Astrocyte (in vitro differentiated cells and primary cell): Measurements from ENCODE around the gene AGBL4. TPM values are rescaled to one million over a fixed set of nuclear protein-coding genes. Genes with fewer than 3 reads are reported as not detected.

Experiments
- DNase-seq: peaks from one replicate; pipeline ENCODE4 v3.0.0-alpha.2; 2010; ENCODE audit warnings: low read depth
- FAIRE-seq: peaks from 2 replicates; lab custom pipeline; 2011; peaks lifted over from hg19 to GRCh38; lab: Jason Lieb, UNC
- H2AFZ ChIP-seq: 2 replicates; pipeline ENCODE4 v1.6.0; 2012; ENCODE audit warnings: low read depth, low read length, inconsistent platforms
- H3K27ac ChIP-seq: 2 replicates; pipeline ENCODE4 v1.5.1; 2011; ENCODE audit warnings: low read depth, low read length, inconsistent platforms
- H3K27me3 ChIP-seq: 2 replicates; pipeline ENCODE4 v1.6.0; 2011; ENCODE audit warnings: low read length, inconsistent platforms; ENCODE audit not compliant: insufficient read depth
- H3K36me3 ChIP-seq: 2 replicates; pipeline ENCODE4 v1.5.1; 2011; ENCODE audit warnings: low read length, inconsistent platforms; ENCODE audit not compliant: insufficient read depth
- H3K4me1 ChIP-seq: 2 replicates; pipeline ENCODE4 v1.5.1; 2011; ENCODE audit warnings: low read length, inconsistent platforms; ENCODE audit not compliant: insufficient read depth
- H3K4me2 ChIP-seq: 2 replicates; pipeline ENCODE4 v1.6.0; 2012; ENCODE audit warnings: low read length, inconsistent platforms
- H3K4me3 ChIP-seq: 2 replicates; pipeline ENCODE4 v1.5.1; 2011; ENCODE audit warnings: low read depth, mild to moderate bottlenecking, low read length, inconsistent platforms; ENCODE audit not compliant: insufficient read depth
- H3K79me2 ChIP-seq: 2 replicates; pipeline ENCODE4 v1.6.0; 2012; ENCODE audit warnings: mild to moderate bottlenecking, low read length, inconsistent platforms; ENCODE audit not compliant: insufficient read depth
- H3K9ac ChIP-seq: 2 replicates; pipeline ENCODE4 v1.6.0; 2012; ENCODE audit warnings: mild to moderate bottlenecking, low read length, inconsistent platforms
- H3K9me3 ChIP-seq: 2 replicates; pipeline ENCODE4 v1.5.1; 2012; ENCODE audit warnings: low read depth, mild to moderate bottlenecking, low read length, inconsistent platforms; ENCODE audit not compliant: insufficient read depth
- H4K20me1 ChIP-seq: 2 replicates; pipeline ENCODE4 v1.6.0; 2012; ENCODE audit warnings: low read length, inconsistent platforms; ENCODE audit not compliant: insufficient read depth
- H3K27ac Mint-ChIP-seq: one replicate; pipeline ENCODE4 v1.8.0; 2021; ENCODE audit warnings: mild to moderate bottlenecking, mixed read lengths; ENCODE audit not compliant: unreplicated experiment
- H3K27me3 Mint-ChIP-seq: one replicate; pipeline ENCODE4 v1.8.0; 2021; ENCODE audit warnings: low read depth, mixed read lengths; ENCODE audit not compliant: unreplicated experiment
- H3K36me3 Mint-ChIP-seq: one replicate; pipeline ENCODE4 v1.8.0; 2021; ENCODE audit warnings: low read depth, mixed read lengths; ENCODE audit not compliant: unreplicated experiment
- H3K4me1 Mint-ChIP-seq: one replicate; pipeline ENCODE4 v1.8.0; 2021; ENCODE audit warnings: low read depth, mixed read lengths; ENCODE audit not compliant: unreplicated experiment
- H3K4me3 Mint-ChIP-seq: one replicate; pipeline ENCODE4 v1.8.0; 2021; ENCODE audit warnings: mild to moderate bottlenecking, moderate library complexity, mixed read lengths; ENCODE audit not compliant: unreplicated experiment
- H3K9me3 Mint-ChIP-seq: one replicate; pipeline ENCODE4 v1.8.0; 2021; ENCODE audit warnings: mild to moderate bottlenecking, mixed read lengths; ENCODE audit not compliant: unreplicated experiment
- EZH2 ChIP-seq: IDR thresholded peaks from 2 replicates; pipeline ENCODE4 v1.6.1; 2012; ENCODE audit warnings: mild to moderate bottlenecking, low read length, inconsistent platforms; ENCODE audit not compliant: insufficient read depth
- total RNA-seq: library from RNA; stranded (reverse); gene quantifications from 2 replicates; pipeline ENCODE4 v1.2.1, GENCODE V29; 2021
- TF ChIP-seq, protein P1 (sequence below): IDR thresholded peaks from 2 replicates; pipeline ENCODE4 v1.5.1; 2011; ENCODE audit warnings: low read depth, mild to moderate bottlenecking, inconsistent platforms, low read length, moderate library complexity; ENCODE audit not compliant: insufficient read depth

Gene AGBL4
- total RNA-seq, 1 donor from 2014 or later = not detected

DNA sequence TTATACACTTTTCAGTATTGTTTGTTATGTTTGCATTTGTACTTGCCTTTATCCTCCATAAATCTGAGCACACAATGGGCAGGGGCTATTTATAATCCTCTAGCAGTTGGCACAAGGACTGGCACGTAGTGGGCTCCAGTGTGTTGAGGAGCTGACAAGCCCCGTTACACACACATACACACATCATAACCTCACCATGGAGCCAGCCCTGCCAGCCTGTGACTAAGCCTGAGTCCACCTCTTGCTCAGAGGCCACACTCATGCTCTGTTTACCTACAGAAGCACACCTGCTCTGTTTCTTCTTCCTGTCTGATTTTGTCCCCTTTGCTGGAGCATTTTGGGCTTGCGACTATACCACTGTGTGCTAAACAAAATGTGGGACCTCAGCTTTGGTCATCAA is 1487.3 kb downstream of the AGBL4 start:
- DNase-seq = no peak

DNA sequence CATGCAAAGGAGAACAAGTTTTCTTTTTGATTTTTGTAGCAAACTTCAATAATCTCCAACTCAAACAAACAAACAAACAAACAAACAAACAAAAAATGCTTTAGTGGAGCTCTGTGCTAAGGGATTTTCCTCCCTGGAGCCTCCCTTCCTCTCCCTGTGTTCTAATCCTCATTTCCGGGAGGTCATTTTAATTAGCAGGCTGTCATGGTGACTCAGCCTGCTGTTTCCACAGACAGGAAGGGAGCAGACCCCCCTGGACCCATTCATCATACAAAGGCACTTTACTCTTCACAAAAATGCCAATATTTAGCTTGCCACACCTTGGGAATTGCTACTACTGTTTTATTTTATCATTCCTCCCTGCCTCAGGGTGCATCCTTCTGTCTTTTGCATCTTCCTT is 1490.8 kb downstream of the AGBL4 start:
- no peaks in the 10 kb centered on the region for H3K79me2 ChIP-seq
- H2AFZ ChIP-seq = no peak overlapping the region
- no peak overlapping the region for H3K9ac ChIP-seq
- Mint-ChIP-seq H3K36me3 (no peaks in the 10 kb centered on the region), H3K4me3 (no peak overlapping the region), H3K9me3 (no peaks in the 10 kb centered on the region), H3K27me3 (peaks cover 22% of the 10 kb centered on the region), H3K4me1 (peaks cover 1% of the 10 kb centered on the region), H3K27ac (no peak overlapping the region)
- TF ChIP-seq EZH2 = no peak
- H3K27me3 ChIP-seq = no peaks in the 10 kb centered on the region
- no peaks in the 10 kb centered on the region for H3K36me3 ChIP-seq
- H3K9me3 ChIP-seq = no peaks in the 10 kb centered on the region
- no peaks in the 10 kb centered on the region for H3K4me1 ChIP-seq
- no peak overlapping the region for H3K27ac ChIP-seq
- H3K4me2 ChIP-seq = no peak overlapping the region
- H3K4me3 ChIP-seq = no peak overlapping the region
- FAIRE-seq = no peak
- no peak for DNase-seq
- H4K20me1 ChIP-seq = no peaks in the 10 kb centered on the region

More for the DNA sequence above, 1487.3 kb downstream of the AGBL4 start:
- Histone ChIP-seq H3K27ac (no peak overlapping the region), H3K4me3 (no peak overlapping the region), H3K9ac (no peak overlapping the region), H3K4me1 (no peaks in the 10 kb centered on the region), H3K4me2 (no peak overlapping the region), H3K36me3 (no peaks in the 10 kb centered on the region), H3K27me3 (no peaks in the 10 kb centered on the region), H3K79me2 (no peaks in the 10 kb centered on the region), H2AFZ (no peak overlapping the region), H4K20me1 (no peaks in the 10 kb centered on the region), H3K9me3 (no peaks in the 10 kb centered on the region)
- no peak for TF ChIP-seq EZH2
- TF ChIP-seq, protein P1, sequence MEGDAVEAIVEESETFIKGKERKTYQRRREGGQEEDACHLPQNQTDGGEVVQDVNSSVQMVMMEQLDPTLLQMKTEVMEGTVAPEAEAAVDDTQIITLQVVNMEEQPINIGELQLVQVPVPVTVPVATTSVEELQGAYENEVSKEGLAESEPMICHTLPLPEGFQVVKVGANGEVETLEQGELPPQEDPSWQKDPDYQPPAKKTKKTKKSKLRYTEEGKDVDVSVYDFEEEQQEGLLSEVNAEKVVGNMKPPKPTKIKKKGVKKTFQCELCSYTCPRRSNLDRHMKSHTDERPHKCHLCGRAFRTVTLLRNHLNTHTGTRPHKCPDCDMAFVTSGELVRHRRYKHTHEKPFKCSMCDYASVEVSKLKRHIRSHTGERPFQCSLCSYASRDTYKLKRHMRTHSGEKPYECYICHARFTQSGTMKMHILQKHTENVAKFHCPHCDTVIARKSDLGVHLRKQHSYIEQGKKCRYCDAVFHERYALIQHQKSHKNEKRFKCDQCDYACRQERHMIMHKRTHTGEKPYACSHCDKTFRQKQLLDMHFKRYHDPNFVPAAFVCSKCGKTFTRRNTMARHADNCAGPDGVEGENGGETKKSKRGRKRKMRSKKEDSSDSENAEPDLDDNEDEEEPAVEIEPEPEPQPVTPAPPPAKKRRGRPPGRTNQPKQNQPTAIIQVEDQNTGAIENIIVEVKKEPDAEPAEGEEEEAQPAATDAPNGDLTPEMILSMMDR = no peak
- H3K4me3 Mint-ChIP-seq = no peak overlapping the region
- H3K4me1 Mint-ChIP-seq = peaks cover 1% of the 10 kb centered on the region
- H3K27ac Mint-ChIP-seq = no peak overlapping the region
- peaks cover 30% of the 10 kb centered on the region for H3K27me3 Mint-ChIP-seq
- no peaks in the 10 kb centered on the region for H3K9me3 Mint-ChIP-seq
- H3K36me3 Mint-ChIP-seq = no peaks in the 10 kb centered on the region
- FAIRE-seq = no peak

DNA sequence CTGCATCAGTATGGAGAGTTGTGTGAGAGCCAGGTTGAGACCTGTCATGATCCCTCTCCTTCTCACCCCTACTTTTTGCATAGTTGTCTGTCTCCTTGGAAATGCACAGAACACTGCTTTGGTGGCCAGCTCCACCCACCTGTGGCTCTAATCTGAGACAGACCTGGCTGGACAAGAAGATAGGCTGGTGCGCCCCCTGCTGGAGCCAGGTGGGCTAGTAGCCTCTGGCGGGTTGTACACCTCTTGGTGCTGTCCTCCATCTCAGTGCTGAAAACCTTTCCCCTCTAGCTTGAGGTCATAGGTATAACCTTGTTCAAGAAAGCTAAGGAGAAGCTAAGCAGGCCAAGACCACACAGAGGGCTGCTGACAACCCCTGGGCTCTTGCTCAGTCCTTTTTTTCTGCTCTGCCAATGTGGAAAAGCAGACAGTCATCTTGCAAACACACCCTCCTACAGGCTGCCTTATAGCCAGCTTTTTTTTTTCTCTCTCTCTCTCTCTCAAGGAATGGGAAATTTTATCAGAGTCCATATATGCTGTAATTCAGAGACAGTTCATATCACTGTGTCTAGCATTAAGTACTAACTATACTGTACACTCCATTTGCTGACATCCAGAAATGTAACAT is 1492.9 kb downstream of the AGBL4 start:
- peaks cover 14% of the 10 kb centered on the region for H3K27me3 Mint-ChIP-seq
- H3K36me3 ChIP-seq = no peaks in the 10 kb centered on the region
- FAIRE-seq (no peak), DNase-seq (peak; percentile 9)
- TF ChIP-seq, protein P1 = peak; percentile 69
- no peak for TF ChIP-seq EZH2
- H3K27me3 ChIP-seq = no peaks in the 10 kb centered on the region
- no peak overlapping the region for H3K9ac ChIP-seq
- no peak overlapping the region for H3K27ac ChIP-seq
- H2AFZ ChIP-seq = no peak overlapping the region
- H3K9me3 ChIP-seq = no peaks in the 10 kb centered on the region
- no peak overlapping the region for H3K4me3 ChIP-seq
- H3K9me3 Mint-ChIP-seq = no peaks in the 10 kb centered on the region
- H3K79me2 ChIP-seq = no peaks in the 10 kb centered on the region
- H3K27ac Mint-ChIP-seq = no peak overlapping the region
- H3K36me3 Mint-ChIP-seq = no peaks in the 10 kb centered on the region
- H3K4me1 Mint-ChIP-seq = peaks cover 10% of the 10 kb centered on the region
- H3K4me1 ChIP-seq = no peaks in the 10 kb centered on the region
- no peaks in the 10 kb centered on the region for H4K20me1 ChIP-seq
- H3K4me3 Mint-ChIP-seq = no peak overlapping the region
- no peak overlapping the region for H3K4me2 ChIP-seq
